PFSK-1 (cell line): ENCODE data around the gene SLC7A6.

Source experiments
- FOXP2 ChIP-seq: optimal IDR thresholded peaks from 2 replicates; pipeline ENCODE3; 2011; ENCODE audit warnings: borderline replicate concordance, control low read depth, inconsistent platforms; ENCODE audit not compliant: insufficient read depth; ENCODE audit errors: extremely low read length, extremely low read depth
- POLR2AphosphoS5 ChIP-seq: IDR thresholded peaks from 2 replicates; pipeline ENCODE4 v1.6.1; 2012; ENCODE audit warnings: low read depth, mild to moderate bottlenecking, control low read depth, low read length, moderate library complexity
- SIN3A ChIP-seq: IDR thresholded peaks from 2 replicates; pipeline ENCODE4 v1.6.1; 2012; ENCODE audit warnings: mild to moderate bottlenecking, low read length, moderate library complexity, borderline replicate concordance; ENCODE audit not compliant: insufficient read depth
- TAF1 ChIP-seq: IDR thresholded peaks from 2 replicates; pipeline ENCODE4 v1.6.1; 2012; ENCODE audit warnings: low read length, control low read depth, borderline replicate concordance; ENCODE audit not compliant: insufficient read depth
- TF ChIP-seq, protein P1 (sequence below), 2 experiments: IDR thresholded peaks; 2 replicates each; pipeline versions ENCODE4 v1.6.1 to v1.8.0; 2011 to 2012; ENCODE audit warnings: low read depth in 2 of 2, low read length in 2 of 2, control low read depth in 1 of 2, inconsistent platforms in 1 of 2, mild to moderate bottlenecking in 1 of 2, moderate library complexity in 1 of 2; ENCODE audit not compliant: insufficient read depth in 1 of 2

Gene SLC7A6

DNA sequence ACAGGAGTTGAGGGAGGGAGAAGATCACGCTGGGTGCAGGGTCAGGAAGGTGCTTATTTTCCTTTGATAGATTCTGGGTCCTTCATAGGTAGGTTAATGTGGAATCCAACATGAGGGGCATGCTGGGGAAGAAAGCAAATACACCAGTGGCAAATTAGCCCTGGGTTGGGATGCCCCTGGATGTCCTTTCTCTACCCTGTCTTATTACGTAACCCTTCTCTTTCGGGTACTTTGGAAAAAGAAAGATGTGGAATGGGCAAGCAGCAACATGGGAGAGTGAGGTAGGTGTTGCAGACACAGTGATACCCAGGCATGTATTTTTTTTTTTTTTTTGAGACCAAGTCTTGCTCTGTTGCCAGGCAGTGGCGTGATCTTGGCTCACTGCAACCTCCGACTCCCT, 9.1 kb downstream of the SLC7A6 start:
- TF ChIP-seq, protein P1, sequence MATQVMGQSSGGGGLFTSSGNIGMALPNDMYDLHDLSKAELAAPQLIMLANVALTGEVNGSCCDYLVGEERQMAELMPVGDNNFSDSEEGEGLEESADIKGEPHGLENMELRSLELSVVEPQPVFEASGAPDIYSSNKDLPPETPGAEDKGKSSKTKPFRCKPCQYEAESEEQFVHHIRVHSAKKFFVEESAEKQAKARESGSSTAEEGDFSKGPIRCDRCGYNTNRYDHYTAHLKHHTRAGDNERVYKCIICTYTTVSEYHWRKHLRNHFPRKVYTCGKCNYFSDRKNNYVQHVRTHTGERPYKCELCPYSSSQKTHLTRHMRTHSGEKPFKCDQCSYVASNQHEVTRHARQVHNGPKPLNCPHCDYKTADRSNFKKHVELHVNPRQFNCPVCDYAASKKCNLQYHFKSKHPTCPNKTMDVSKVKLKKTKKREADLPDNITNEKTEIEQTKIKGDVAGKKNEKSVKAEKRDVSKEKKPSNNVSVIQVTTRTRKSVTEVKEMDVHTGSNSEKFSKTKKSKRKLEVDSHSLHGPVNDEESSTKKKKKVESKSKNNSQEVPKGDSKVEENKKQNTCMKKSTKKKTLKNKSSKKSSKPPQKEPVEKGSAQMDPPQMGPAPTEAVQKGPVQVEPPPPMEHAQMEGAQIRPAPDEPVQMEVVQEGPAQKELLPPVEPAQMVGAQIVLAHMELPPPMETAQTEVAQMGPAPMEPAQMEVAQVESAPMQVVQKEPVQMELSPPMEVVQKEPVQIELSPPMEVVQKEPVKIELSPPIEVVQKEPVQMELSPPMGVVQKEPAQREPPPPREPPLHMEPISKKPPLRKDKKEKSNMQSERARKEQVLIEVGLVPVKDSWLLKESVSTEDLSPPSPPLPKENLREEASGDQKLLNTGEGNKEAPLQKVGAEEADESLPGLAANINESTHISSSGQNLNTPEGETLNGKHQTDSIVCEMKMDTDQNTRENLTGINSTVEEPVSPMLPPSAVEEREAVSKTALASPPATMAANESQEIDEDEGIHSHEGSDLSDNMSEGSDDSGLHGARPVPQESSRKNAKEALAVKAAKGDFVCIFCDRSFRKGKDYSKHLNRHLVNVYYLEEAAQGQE (IDR thresholded peaks at IDR 0.05; ENCODE audit: insufficient read depth in 1 of 2, low read depth in 2 of 2, low read length in 2 of 2) = no peak
- TF ChIP-seq POLR2AphosphoS5 (no peak), SIN3A (no peak), FOXP2 (no peak)

DNA sequence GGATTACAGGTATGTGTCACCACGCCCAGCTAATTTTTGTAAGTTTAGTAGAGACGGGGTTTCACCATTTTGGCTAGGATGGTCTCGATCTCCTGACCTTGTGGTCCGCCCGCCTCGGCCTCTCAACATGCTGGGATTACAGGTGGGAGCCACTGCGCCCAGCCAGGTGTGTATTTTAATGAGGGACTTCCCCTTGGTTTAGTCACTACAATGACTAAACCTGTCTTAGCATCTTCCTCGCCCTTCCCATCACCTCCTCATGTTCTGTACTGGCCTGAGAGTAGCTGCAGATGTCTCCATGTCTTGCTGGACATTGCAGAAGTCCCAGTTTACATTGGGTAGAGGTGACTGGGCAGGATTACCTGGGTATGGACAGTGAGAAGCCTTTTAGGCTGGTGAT, 9.6 kb downstream of the SLC7A6 start:
- no peak for TF ChIP-seq FOXP2
- no peak for TF ChIP-seq TAF1
- TF ChIP-seq SIN3A = no peak

DNA sequence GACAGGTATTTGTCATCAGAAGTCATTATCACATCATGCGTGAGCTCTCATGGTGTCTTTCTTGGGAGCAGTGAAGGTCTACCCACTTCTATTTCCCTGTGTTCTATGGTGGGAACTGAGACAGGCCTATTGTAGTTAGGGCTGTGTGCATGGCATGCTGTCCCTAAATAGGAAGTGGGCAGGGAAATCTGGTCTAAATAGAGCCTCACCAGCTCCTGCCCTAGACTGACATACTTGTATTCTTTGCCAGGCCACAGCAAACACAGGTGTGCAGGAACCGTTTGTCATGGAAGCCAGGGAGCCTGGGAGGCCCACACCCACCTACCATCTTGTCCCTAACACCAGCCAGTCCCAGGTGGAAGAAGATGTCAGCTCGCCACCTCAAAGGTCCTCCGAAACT, 10.1 kb downstream of the SLC7A6 start:
- no peak for TF ChIP-seq TAF1
- no peak for TF ChIP-seq SIN3A
- no peak for TF ChIP-seq FOXP2
- TF ChIP-seq, protein P1 (IDR thresholded peaks at IDR 0.05; ENCODE audit: insufficient read depth in 1 of 2, low read depth in 2 of 2, low read length in 2 of 2) = no peak
- no peak for TF ChIP-seq POLR2AphosphoS5

DNA sequence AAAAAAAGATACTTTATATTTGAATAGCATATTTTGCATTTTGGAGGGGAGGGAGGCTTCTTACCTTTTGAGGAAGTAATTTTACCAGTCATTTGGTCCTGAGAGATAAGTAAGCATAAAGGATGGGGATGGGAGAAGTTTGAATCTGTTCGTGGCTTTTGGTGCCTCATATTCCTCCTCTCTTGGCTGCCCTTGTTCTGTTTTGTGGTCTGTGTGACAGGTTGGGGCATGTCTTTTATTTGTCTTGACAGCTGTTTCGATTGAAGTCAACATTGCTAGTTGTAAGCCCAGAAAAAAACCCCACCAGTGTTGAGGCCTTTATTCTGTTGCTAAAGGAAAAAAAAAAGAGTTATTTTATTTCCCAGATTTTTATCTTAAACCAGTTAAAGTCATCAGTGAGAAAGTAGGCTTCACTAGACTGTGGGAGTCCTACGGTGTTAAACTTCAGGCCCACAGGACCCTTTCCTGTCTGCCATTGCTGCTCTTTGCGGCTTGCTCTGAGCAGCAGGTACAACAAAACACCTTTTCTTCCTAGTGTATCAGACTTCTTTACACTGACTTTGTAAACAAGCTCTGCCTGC, 11.4 kb downstream of the SLC7A6 start:
- TF ChIP-seq, protein P1 (IDR thresholded peaks at IDR 0.05; ENCODE audit: insufficient read depth in 1 of 2, low read depth in 2 of 2, low read length in 2 of 2) = no peak
- TF ChIP-seq TAF1 (no peak), SIN3A (no peak), POLR2AphosphoS5 (no peak), FOXP2 (no peak)

DNA sequence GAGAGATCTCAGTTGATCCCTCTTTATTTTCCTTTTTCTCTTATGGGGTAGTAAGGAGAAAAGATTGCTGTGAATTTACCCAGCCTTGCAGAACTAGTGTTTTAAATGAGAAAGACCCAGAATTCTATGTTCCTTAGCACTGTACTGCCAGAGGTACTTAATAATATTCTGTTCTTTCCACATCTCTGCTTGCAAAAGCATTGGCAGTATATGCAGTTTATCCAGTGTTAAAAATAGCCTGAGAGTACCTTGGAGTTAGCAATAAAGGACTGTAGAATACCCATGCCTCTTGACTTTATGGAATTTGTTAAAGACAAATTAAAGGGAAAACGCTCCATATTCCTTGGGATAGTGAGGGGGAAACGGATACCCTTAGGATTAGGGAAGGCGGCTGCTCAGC, 11.9 kb downstream of the SLC7A6 start:
- TF ChIP-seq SIN3A (no peak), FOXP2 (no peak), TAF1 (no peak), POLR2AphosphoS5 (no peak)
- TF ChIP-seq, protein P1 (IDR thresholded peaks at IDR 0.05; ENCODE audit: insufficient read depth in 1 of 2, low read depth in 2 of 2, low read length in 2 of 2) = no peak
